MCF 10A (cell line): Measurements from ENCODE around the gene MATCAP1. TPM values are rescaled to one million over a fixed set of nuclear protein-coding genes. Genes with fewer than 3 reads are reported as not detected.

ENCODE experiments used
- BruUV-seq: library from RNA; stranded (reverse); fragments of 400-500 nt; replicated peaks from 2 replicates; lab custom pipeline; 2021; lab: Mats Ljungman, UMichigan
- CTCF ChIA-PET: fragments of 300-600 bp; sonication (Branson Sonifier 250); formaldehyde crosslinking; extraction: SDS; loops from one replicate; lab custom pipeline; 2021; ENCODE audit warnings: antibody characterized with exemption, inconsistent platforms; lab: Yijun Ruan, JAX
- POLR2A ChIA-PET: fragments of 300-600, 350-650 bp; sonication (Branson Sonifier 250); formaldehyde crosslinking; extraction: SDS; loops from one replicate; lab custom pipeline; 2020; ENCODE audit warnings: antibody characterized with exemption, inconsistent platforms; lab: Yijun Ruan, JAX
- DNase-seq: peaks from one replicate; pipeline ENCODE4 v3.0.0-alpha.2; 2018; ENCODE audit not compliant: unreplicated experiment
- H3K27ac Mint-ChIP-seq: one replicate; pipeline ENCODE4 v1.8.0; 2022; ENCODE audit warnings: mild to moderate bottlenecking, low read depth, mixed read lengths; ENCODE audit not compliant: unreplicated experiment
- H3K27me3 Mint-ChIP-seq: one replicate; pipeline ENCODE4 v1.8.0; 2022; ENCODE audit warnings: mixed read lengths; ENCODE audit not compliant: insufficient read depth, unreplicated experiment
- H3K36me3 Mint-ChIP-seq: one replicate; pipeline ENCODE4 v1.8.0; 2022; ENCODE audit warnings: mild to moderate bottlenecking, moderate library complexity, mixed read lengths; ENCODE audit not compliant: insufficient read depth, unreplicated experiment
- H3K4me1 Mint-ChIP-seq: one replicate; pipeline ENCODE4 v1.8.0; 2022; ENCODE audit warnings: mixed read lengths; ENCODE audit not compliant: insufficient read depth, unreplicated experiment
- H3K4me3 Mint-ChIP-seq: one replicate; pipeline ENCODE4 v1.8.0; 2022; ENCODE audit warnings: mild to moderate bottlenecking, moderate library complexity, mixed read lengths; ENCODE audit not compliant: unreplicated experiment
- H3K9me3 Mint-ChIP-seq: one replicate; pipeline ENCODE4 v1.8.0; 2022; ENCODE audit warnings: mixed read lengths; ENCODE audit not compliant: unreplicated experiment
- intact Hi-C: fragments of 100-400 bp; cut with micrococcal nuclease; formaldehyde crosslinking; loops from 2 replicates; pipeline ENCODE4 v1.14.1; 2022
- total RNA-seq: library from RNA; stranded (reverse); gene quantifications from 2 replicates; pipeline ENCODE4 v1.2.3, GENCODE V29; 2022
- TF ChIP-seq, protein P1 (sequence below): fragments of 200-600 bp; IDR thresholded peaks from one replicate; pipeline ENCODE4 v1.8.0; 2022; ENCODE audit warnings: antibody characterized with exemption, mild to moderate bottlenecking; ENCODE audit not compliant: unreplicated experiment

The MATCAP1 gene
- total RNA-seq, 1 experiment from 2014 or later, result 18.1 TPM

DNA sequence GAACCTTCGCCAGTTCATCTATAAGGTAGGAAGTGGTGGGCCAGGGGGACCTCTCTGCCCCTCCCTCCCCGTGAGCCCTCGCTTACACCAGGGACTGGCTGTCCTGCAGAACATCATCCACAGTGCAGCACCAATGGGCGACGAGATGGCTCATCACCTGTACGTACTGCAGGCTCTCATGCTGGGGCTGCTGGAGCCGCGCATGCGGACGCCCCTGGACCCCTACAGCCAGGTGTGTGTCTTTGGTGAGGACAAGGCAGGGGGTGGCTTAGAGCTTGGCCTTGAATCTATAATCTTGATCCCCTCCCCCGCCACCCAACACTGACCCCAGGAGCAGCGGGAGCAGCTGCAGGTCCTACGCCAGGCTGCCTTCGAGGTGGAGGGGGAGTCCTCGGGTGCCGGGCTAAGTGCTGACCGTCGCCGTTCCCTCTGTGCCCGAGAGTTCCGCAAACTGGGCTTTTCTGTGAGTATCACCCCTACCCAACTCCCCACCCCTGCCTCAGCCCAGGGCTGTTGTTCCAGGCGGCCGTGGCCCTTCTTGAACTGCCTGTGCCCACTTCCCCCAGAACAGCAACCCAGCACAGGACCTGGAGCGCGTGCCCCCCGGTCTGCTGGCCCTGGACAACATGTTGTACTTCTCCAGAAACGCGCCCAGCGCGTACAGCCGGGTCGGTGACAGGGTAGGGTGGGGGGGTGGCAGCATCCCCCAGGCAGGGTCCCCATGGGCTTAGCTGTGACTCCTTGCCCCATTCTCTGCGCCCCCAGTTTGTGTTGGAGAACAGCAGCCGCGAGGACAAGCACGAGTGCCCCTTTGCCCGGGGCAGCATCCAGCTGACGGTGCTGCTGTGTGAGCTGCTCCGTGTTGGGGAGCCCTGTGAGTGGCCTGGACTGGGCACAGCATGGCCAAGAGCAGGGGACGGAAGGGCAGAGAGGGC lies 17.9 kb upstream of the MATCAP1 start:
- no peak overlapping the region for H3K27ac Mint-ChIP-seq
- DNase-seq, result no peak
- TF ChIP-seq, protein P1, sequence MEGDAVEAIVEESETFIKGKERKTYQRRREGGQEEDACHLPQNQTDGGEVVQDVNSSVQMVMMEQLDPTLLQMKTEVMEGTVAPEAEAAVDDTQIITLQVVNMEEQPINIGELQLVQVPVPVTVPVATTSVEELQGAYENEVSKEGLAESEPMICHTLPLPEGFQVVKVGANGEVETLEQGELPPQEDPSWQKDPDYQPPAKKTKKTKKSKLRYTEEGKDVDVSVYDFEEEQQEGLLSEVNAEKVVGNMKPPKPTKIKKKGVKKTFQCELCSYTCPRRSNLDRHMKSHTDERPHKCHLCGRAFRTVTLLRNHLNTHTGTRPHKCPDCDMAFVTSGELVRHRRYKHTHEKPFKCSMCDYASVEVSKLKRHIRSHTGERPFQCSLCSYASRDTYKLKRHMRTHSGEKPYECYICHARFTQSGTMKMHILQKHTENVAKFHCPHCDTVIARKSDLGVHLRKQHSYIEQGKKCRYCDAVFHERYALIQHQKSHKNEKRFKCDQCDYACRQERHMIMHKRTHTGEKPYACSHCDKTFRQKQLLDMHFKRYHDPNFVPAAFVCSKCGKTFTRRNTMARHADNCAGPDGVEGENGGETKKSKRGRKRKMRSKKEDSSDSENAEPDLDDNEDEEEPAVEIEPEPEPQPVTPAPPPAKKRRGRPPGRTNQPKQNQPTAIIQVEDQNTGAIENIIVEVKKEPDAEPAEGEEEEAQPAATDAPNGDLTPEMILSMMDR, result no peak
- peaks cover 35% of the 10 kb centered on the region for H3K4me1 Mint-ChIP-seq
- H3K9me3 Mint-ChIP-seq, result no peaks in the 10 kb centered on the region
- H3K36me3 Mint-ChIP-seq, result peaks cover 39% of the 10 kb centered on the region
- no peak overlapping the region for H3K4me3 Mint-ChIP-seq
- no TSS peak for BruUV-seq
- H3K27me3 Mint-ChIP-seq, result no peaks in the 10 kb centered on the region
- ChIA-PET POLR2A (interaction anchor here (0.6 to 0.9 kb wide), 2 partner anchors 20 to 45 kb away, joined by 3 read pairs; no protein-coding TSS in a partner anchor), CTCF (interaction anchor here (0.6 to 1.4 kb wide), 5 partner anchors 32 to 309 kb away, joined by 3 to 5 read pairs (median 3); no protein-coding TSS in a partner anchor)
- intact Hi-C loops, result no loop called here

DNA sequence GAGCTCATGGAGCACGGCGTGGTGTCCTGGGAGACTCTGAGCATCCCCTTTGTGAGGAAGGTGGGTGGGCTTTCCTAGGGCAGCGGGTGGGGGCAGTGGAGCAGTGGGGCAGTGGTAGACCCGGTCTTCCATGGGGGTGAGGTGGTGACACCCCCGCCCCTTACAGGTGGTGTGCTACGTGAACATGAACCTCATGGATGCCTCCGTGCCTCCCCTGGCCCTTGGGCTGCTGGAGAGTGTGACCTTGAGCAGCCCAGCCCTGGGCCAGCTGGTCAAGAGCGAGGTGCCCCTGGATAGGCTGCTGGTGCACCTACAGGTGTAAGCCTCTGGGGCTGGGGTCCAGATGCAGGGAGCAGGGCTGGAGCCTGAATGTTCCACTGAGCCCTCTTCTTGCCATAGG lies 16.7 kb upstream of the MATCAP1 start:
- no peaks in the 10 kb centered on the region for H3K27me3 Mint-ChIP-seq
- H3K36me3 Mint-ChIP-seq, result peaks cover 49% of the 10 kb centered on the region
- intact Hi-C loops, result no loop called here
- H3K9me3 Mint-ChIP-seq, result no peaks in the 10 kb centered on the region
- ChIA-PET CTCF (interaction anchor here (0.6 to 1.0 kb wide), 5 partner anchors 9 to 41 kb away, joined by 3 to 4 read pairs (median 3); partner anchors contain the start of gene HSF4), POLR2A (interaction anchor here (3.8 kb wide), 1 partner anchor 46 kb away, joined by 28 read pairs; the partner anchor contains the start of gene FHOD1)
- TF ChIP-seq, protein P1, result no peak
- H3K27ac Mint-ChIP-seq, result no peak overlapping the region
- DNase-seq, result no peak
- peaks cover 34% of the 10 kb centered on the region for H3K4me1 Mint-ChIP-seq
- no TSS peak for BruUV-seq
- H3K4me3 Mint-ChIP-seq, result peak overlapping the region; percentile 89

DNA sequence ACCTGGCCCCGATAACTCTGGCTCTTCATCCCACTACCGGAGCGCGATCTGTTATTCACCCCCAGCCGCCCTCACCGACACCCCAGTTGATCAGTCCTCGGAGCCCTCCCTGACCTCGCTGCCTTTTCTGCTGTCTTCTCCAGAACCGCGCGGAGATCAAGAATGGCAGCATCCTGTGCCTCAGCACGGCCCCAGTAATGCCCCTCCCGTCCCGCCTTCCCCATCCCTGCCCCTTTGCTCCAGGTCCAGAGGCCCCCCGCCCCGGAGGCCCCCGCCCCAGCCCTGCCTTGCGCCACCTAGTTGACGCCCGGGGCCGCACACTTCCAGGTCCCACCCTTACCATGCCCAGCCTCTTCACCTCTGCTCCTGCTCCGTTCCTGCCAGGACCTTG lies 16.0 kb upstream of the MATCAP1 start:
- Mint-ChIP-seq H3K36me3 (peaks cover 54% of the 10 kb centered on the region), H3K4me3 (peak overlapping the region; percentile 89), H3K9me3 (no peaks in the 10 kb centered on the region), H3K27me3 (no peaks in the 10 kb centered on the region), H3K4me1 (peaks cover 34% of the 10 kb centered on the region), H3K27ac (peak overlapping the region; percentile 84)
- POLR2A ChIA-PET, result interaction anchor here (2.3 to 3.8 kb wide), 3 partner anchors 7 to 47 kb away, joined by 9 to 28 read pairs (median 25); partner anchors contain the start of gene FHOD1
- intact Hi-C loops, result loop anchor here (2.0 kb wide), 2 partner anchors 27 to 47 kb away; partner anchors contain the start of genes FHOD1 and TMEM208
- TF ChIP-seq, protein P1, result no peak
- no TSS peak for BruUV-seq
- CTCF ChIA-PET, result interaction anchor here (0.6 to 3.6 kb wide), 12 partner anchors 8 to 683 kb away, joined by 3 to 29 read pairs (median 3); partner anchors contain the start of gene TMEM208
- no peak for DNase-seq
